GM12878 (cell line): ENCODE results near the gene FAM229A. TPM values are rescaled to one million over a fixed set of nuclear protein-coding genes. Genes with fewer than 3 reads are reported as not detected.

Experiments used
- ATAC-seq: fragments of 200-7000 bp; cut with Tn5 transposase; 3 replicates; pipeline ENCODE4 v1.9.1; 2020; ENCODE audit warnings: mild to moderate bottlenecking, moderate library complexity
- BruUV-seq: library from RNA; stranded (reverse); fragments of 400-500 nt; replicated peaks from 2 replicates; lab custom pipeline; 2021; lab: Mats Ljungman, UMichigan
- CTCF ChIA-PET: fragments of 300-600 bp; sonication (Branson Sonifier 250); formaldehyde crosslinking; extraction: SDS; loops from one replicate; lab custom pipeline; 2021; ENCODE audit warnings: inconsistent platforms; lab: Yijun Ruan, JAX
- POLR2A ChIA-PET: fragments of 350-600 bp; formaldehyde crosslinking; extraction: SDS; loops from one replicate; lab custom pipeline; 2021; ENCODE audit warnings: inconsistent platforms; lab: Charles Lee
- RAD21 ChIA-PET: fragments of 300-600 bp; sonication (Branson Sonifier 250); formaldehyde crosslinking; loops from one replicate; lab custom pipeline; 2023; ENCODE audit warnings: antibody characterized with exemption; ENCODE audit not compliant: unreplicated experiment; lab: Charles Lee
- SMC1A ChIA-PET: fragments of 300-600 bp; sonication (Branson Sonifier 250); formaldehyde crosslinking; loops from one replicate; lab custom pipeline; 2023; ENCODE audit not compliant: unreplicated experiment, uncharacterized antibody; lab: Charles Lee
- DNase-seq: peaks from one replicate; pipeline ENCODE4 v3.0.0-alpha.2; 2011; ENCODE audit warnings: low read depth, low spot score
- FAIRE-seq: peaks from 3 replicates; lab custom pipeline; 2011; peaks lifted over from hg19 to GRCh38; lab: Jason Lieb, UNC
- H2AFZ ChIP-seq: 2 replicates; pipeline ENCODE4 v1.6.0; 2011; ENCODE audit warnings: low read depth, low read length, control low read depth; ENCODE audit not compliant: control insufficient read depth
- H3K27ac ChIP-seq: 2 replicates; pipeline ENCODE4 v1.5.1; 2011; ENCODE audit warnings: control low read depth; ENCODE audit not compliant: control insufficient read depth, insufficient read depth
- H3K27me3 ChIP-seq, 2 experiments: replicated peaks in 1 of 2; 2 replicates each; pipeline versions ENCODE4 v1.6.0 to v1.6.1; 2011; ENCODE audit warnings: low read length in 1 of 2; ENCODE audit not compliant: control insufficient read depth in 2 of 2, insufficient read depth in 2 of 2
- H3K36me3 ChIP-seq, 2 experiments: 2 replicates each; pipeline ENCODE4 v1.5.1; 2011; ENCODE audit warnings: low read length in 1 of 2; ENCODE audit not compliant: control insufficient read depth in 2 of 2, insufficient read depth in 2 of 2
- H3K4me1 ChIP-seq: 2 replicates; pipeline ENCODE4 v1.6.1; 2011; ENCODE audit warnings: mild to moderate bottlenecking, low read length, moderate library complexity, mixed read lengths; ENCODE audit not compliant: control insufficient read depth, insufficient read depth
- H3K4me2 ChIP-seq: 2 replicates; pipeline ENCODE4 v1.6.0; 2011; ENCODE audit warnings: control low read depth; ENCODE audit not compliant: control insufficient read depth, insufficient read depth
- H3K4me3 ChIP-seq: fragments of 200-600 bp; sonication (generic); 2 replicates; pipeline ENCODE4 v1.5.1; 2016
- H3K79me2 ChIP-seq: 2 replicates; pipeline ENCODE4 v1.6.0; 2011; ENCODE audit warnings: low read length; ENCODE audit not compliant: control insufficient read depth, insufficient read depth
- H3K9ac ChIP-seq: 2 replicates; pipeline ENCODE4 v1.8.0; 2011; ENCODE audit warnings: low read length, control low read depth, mixed read lengths; ENCODE audit not compliant: control insufficient read depth, insufficient read depth
- H3K9me3 ChIP-seq: replicated peaks from 3 replicates; pipeline ENCODE4 v1.5.1; 2011; ENCODE audit warnings: mild to moderate bottlenecking, low read length; ENCODE audit not compliant: control insufficient read depth, insufficient read depth
- H4K20me1 ChIP-seq: 2 replicates; pipeline ENCODE4 v1.6.0; 2011; ENCODE audit not compliant: control insufficient read depth, insufficient read depth
- CEBPB ChIP-seq, 2 experiments: fragments of 150-350 bp in 1 of 2; IDR thresholded peaks; 2 replicates each; pipeline ENCODE4 v1.6.1; 2012 to 2014; ENCODE audit warnings: low read depth in 2 of 2, low read length in 2 of 2, borderline replicate concordance in 1 of 2, inconsistent platforms in 1 of 2
- CREB1 ChIP-seq: IDR thresholded peaks from 2 replicates; pipeline ENCODE4 v1.6.1; 2012; ENCODE audit warnings: low read depth, mild to moderate bottlenecking, inconsistent platforms
- EZH2 ChIP-seq: IDR thresholded peaks from 2 replicates; pipeline ENCODE4 v1.6.1; 2012; ENCODE audit warnings: low read depth, mild to moderate bottlenecking, control low read depth, inconsistent platforms, low read length, borderline replicate concordance; ENCODE audit not compliant: control insufficient read depth
- IRF4 ChIP-seq: IDR thresholded peaks from 2 replicates; pipeline ENCODE4 v1.6.1; 2011; ENCODE audit warnings: low read depth, low read length
- KDM1A ChIP-seq: fragments of 200-600 bp; sonication (generic); IDR thresholded peaks from 2 replicates; pipeline ENCODE4 v1.6.1; 2016; ENCODE audit warnings: borderline replicate concordance
- LARP7 ChIP-seq: fragments of 450-650 bp; IDR thresholded peaks from 2 replicates; pipeline ENCODE4 v1.6.1; 2017; ENCODE audit warnings: mild to moderate bottlenecking
- MYC ChIP-seq: IDR thresholded peaks from 2 replicates; pipeline ENCODE4 v1.6.1; 2011; ENCODE audit warnings: mild to moderate bottlenecking, low read length, moderate library complexity, inconsistent platforms; ENCODE audit not compliant: insufficient read depth, insufficient replicate concordance, insufficient read length, severe bottlenecking
- NBN ChIP-seq: fragments of 450-650 bp; IDR thresholded peaks from 2 replicates; pipeline ENCODE4 v1.6.1; 2016
- NRF1 ChIP-seq: conservative IDR thresholded peaks from 2 replicates; pipeline ENCODE4 v1.6.1; 2011; ENCODE audit warnings: mild to moderate bottlenecking, low read depth, low read length, improper control_type of control experiment
- SUZ12 ChIP-seq: fragments of 200-600 bp; sonication (generic); IDR thresholded peaks from one replicate; pipeline ENCODE4 v1.6.1; 2018; ENCODE audit warnings: antibody characterized with exemption, mild to moderate bottlenecking; ENCODE audit not compliant: unreplicated experiment
- TBL1XR1 ChIP-seq: IDR thresholded peaks from 2 replicates; pipeline ENCODE4 v1.6.1; 2012; ENCODE audit warnings: low read depth, low read length, improper control_type of control experiment
- TCF3 ChIP-seq: IDR thresholded peaks from 2 replicates; pipeline ENCODE4 v1.6.1; 2012; ENCODE audit warnings: low read depth, mild to moderate bottlenecking, low read length, borderline replicate concordance; ENCODE audit not compliant: insufficient read depth
- WGBS: methylation state at CpG from one replicate; pipeline ENCODE4 v1.1.6; 2016; ENCODE audit warnings: low lambda C conversion rate; ENCODE audit not compliant: insufficient replicate concordance, insufficient coverage; ENCODE audit errors: missing lambda C conversion rate; 5-methylcytosine and 5-hydroxymethylcytosine counted together
- in situ Hi-C: fragments of 300-500 bp; cut with MboI; formaldehyde crosslinking; loops from 9 replicates; pipeline ENCODE4 v1.14.3; 2018; ENCODE audit warnings: mixed read lengths
- intact Hi-C: fragments of 100-400 bp; cut with micrococcal nuclease; formaldehyde crosslinking; loops from one replicate; pipeline ENCODE4 v1.14.2; 2022; ENCODE audit not compliant: unreplicated experiment
- polyA plus RNA-seq, 11 experiments: library from polyadenylated mRNA; depleted of rRNA in 4 of 11; unstranded in 6 of 11; stranded (reverse) in 5 of 11; fragments of >200 nt; fragmentation: Nextera tagmentation in 4 of 11; fragmentation: Illumina TruSeq in 1 of 11; extraction: Ambion mirVana in 4 of 11; extraction: Trizol in 1 of 11; gene quantifications; 1 replicate in 1 of 11; 2 replicates in 10 of 11; pipeline versions ENCODE4 v1.2.1 to v1.2.3, GENCODE V29; 2011 to 2016; ENCODE audit warnings: inconsistent platforms in 2 of 11, missing spikeins in 2 of 11, low read depth in 1 of 11
- total RNA-seq, 4 experiments: library from RNA; depleted of rRNA in 3 of 4; stranded (reverse); fragments of >200 nt in 3 of 4; fragmentation: Illumina TruSeq in 1 of 4; extraction: Trizol in 1 of 4; gene quantifications; 2 replicates each; pipeline versions ENCODE4 v1.2.1 to v1.2.3, GENCODE V29; 2013 to 2021
- TF ChIP-seq, protein P1 (sequence below): fragments of 450-650 bp; IDR thresholded peaks from 2 replicates; pipeline ENCODE4 v1.6.1; 2018; ENCODE audit warnings: borderline replicate concordance, mild to moderate bottlenecking; ENCODE audit not compliant: partially characterized antibody
- TF ChIP-seq, protein P2 (sequence below): fragments of 450-650 bp; IDR thresholded peaks from 2 replicates; pipeline ENCODE4 v1.6.1; 2017; ENCODE audit warnings: borderline replicate concordance

FAM229A gene
- total and polyA plus RNA-seq, 10 of the 15 experiments (the other 5 are each of a cell fraction or from before 2014, with no cell fraction given), result 0.02 to 5.3 (median 1.4) TPM; not detected in 1

DNA sequence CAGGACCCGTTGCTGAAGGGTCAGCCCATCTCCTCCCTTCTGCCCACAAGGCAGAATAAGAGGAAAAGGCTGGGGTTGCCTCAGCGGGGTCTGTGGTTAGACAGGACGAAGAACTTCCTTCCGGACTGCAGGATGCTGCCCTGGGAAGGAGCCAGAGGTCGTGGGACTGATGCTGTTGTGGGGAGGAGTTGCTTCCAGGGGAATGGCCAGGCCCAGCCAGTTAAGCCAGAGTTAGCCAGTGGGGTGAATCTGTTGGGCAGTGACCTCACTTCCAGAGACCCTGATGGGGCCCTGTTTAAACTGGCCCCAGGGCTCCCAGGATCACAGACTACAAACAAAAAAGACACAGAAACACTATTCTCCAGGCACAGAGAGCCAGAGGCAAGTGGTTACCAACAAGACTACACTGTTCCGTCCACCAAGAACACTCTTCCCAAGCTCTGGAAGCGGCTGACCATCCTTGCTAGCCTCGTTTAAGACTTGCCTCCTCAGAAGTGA is 13.0 kb downstream of the FAM229A start:
- in situ Hi-C loops, result no loop called here
- no peak overlapping the region for H3K9ac ChIP-seq
- BruUV-seq, result no TSS peak

More for the DNA sequence above, 13.0 kb downstream of the FAM229A start:
- FAIRE-seq, result no peak
- 68% methylated on average over 8 of the region's 8 CpGs for WGBS
- Histone ChIP-seq H3K79me2 (no peaks in the 10 kb centered on the region; the same call in 1 of the 2 replicates), H3K4me3 (no peak overlapping the region), H3K9me3 (no peaks in the 10 kb centered on the region), H4K20me1 (no peaks in the 10 kb centered on the region), H3K4me1 (peaks cover 18% of the 10 kb centered on the region), H3K36me3 (no peaks in the 10 kb centered on the region), H2AFZ (no peak overlapping the region), H3K27ac (no peak overlapping the region), H3K27me3 (no peaks in the 10 kb centered on the region), H3K4me2 (no peak overlapping the region)
- intact Hi-C loops, result no loop called here
- CTCF ChIA-PET, result interaction anchor here (0.9 kb wide), 1 partner anchor 13 kb away, joined by 3 read pairs; the partner anchor contains the start of gene MARCKSL1
- POLR2A ChIA-PET, result no interaction called here
- TF ChIP-seq SUZ12 (no peak), EZH2 (no peak), NBN (no peak), LARP7 (no peak), NRF1 (no peak), IRF4 (no peak), MYC (no peak), CEBPB (IDR thresholded peaks at IDR 0.05; ENCODE audit: borderline replicate concordance in 1 of 2, low read depth in 2 of 2, low read length in 2 of 2) (no peak), TBL1XR1 (no peak), KDM1A (no peak), TCF3 (no peak), CREB1 (no peak)
- TF ChIP-seq, protein P1, sequence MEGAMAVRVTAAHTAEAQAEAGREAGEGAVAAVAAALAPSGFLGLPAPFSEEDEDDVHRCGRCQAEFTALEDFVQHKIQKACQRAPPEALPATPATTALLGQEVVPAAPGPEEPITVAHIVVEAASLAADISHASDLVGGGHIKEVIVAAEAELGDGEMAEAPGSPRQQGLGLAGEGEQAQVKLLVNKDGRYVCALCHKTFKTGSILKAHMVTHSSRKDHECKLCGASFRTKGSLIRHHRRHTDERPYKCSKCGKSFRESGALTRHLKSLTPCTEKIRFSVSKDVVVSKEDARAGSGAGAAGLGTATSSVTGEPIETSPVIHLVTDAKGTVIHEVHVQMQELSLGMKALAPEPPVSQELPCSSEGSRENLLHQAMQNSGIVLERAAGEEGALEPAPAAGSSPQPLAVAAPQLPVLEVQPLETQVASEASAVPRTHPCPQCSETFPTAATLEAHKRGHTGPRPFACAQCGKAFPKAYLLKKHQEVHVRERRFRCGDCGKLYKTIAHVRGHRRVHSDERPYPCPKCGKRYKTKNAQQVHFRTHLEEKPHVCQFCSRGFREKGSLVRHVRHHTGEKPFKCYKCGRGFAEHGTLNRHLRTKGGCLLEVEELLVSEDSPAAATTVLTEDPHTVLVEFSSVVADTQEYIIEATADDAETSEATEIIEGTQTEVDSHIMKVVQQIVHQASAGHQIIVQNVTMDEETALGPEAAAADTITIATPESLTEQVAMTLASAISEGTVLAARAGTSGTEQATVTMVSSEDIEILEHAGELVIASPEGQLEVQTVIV, result no peak
- TF ChIP-seq, protein P2, sequence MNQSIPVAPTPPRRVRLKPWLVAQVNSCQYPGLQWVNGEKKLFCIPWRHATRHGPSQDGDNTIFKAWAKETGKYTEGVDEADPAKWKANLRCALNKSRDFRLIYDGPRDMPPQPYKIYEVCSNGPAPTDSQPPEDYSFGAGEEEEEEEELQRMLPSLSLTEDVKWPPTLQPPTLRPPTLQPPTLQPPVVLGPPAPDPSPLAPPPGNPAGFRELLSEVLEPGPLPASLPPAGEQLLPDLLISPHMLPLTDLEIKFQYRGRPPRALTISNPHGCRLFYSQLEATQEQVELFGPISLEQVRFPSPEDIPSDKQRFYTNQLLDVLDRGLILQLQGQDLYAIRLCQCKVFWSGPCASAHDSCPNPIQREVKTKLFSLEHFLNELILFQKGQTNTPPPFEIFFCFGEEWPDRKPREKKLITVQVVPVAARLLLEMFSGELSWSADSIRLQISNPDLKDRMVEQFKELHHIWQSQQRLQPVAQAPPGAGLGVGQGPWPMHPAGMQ, result no peak
- SMC1A ChIA-PET, result no interaction called here
- ATAC-seq, result no peak
- RAD21 ChIA-PET, result no interaction called here
- DNase-seq, result no peak
